Measurements from ENCODE around the gene NALCN.

NALCN gene

GRCh38 chr13:101262306-101262705 is 154.0 kb downstream of the NALCN start:
- ChIA-PET POLR2A (no interaction called here), CTCF (no interaction called here)
- DNase-seq (ENCODE audit: extremely low spot score), result no peak
- TF ChIP-seq SUZ12 (IDR thresholded peaks at IDR 0.05) (no peak), TARDBP (IDR thresholded peaks at IDR 0.05) (no peak), NFRKB (IDR thresholded peaks at IDR 0.05) (no peak), SP1 (IDR thresholded peaks at IDR 0.05) (no peak), ARNT (IDR thresholded peaks at IDR 0.05) (no peak), BHLHE40 (IDR thresholded peaks at IDR 0.05; ENCODE audit: borderline replicate concordance) (no peak), FOXM1 (IDR thresholded peaks at IDR 0.05; ENCODE audit: borderline replicate concordance) (no peak), ZNF384 (IDR thresholded peaks at IDR 0.05) (no peak), CTBP1 (IDR thresholded peaks at IDR 0.05; ENCODE audit: borderline replicate concordance) (no peak)

DNA sequence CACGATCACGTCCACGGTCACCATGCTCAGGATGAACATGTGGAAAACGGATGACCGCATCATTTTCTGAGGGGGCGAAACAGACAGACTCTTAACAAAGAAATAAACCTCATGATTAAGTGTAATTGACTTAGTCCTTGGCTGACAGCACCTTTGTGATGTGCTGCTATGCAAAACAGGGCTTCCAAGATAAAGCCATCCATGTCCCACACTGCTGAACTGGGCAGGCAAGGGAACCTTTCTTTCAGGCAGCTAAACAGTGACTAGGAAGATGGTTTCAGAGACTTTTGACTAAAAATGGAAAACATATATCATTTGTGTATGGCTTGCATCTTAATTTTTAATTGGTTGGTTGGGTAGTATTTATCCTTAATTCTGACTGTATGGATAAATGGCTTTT is 157.8 kb downstream of the NALCN start:
- ChIA-PET POLR2A (no interaction called here), CTCF (interaction anchor here (0.7 kb wide), 1 partner anchor 549 kb away, joined by 3 read pairs; no protein-coding TSS in a partner anchor)
- DNase-seq (ENCODE audit: extremely low spot score), result no peak
- TF ChIP-seq CTBP1 (IDR thresholded peaks at IDR 0.05; ENCODE audit: borderline replicate concordance), result no peak
- no peak for TF ChIP-seq LEF1 (IDR thresholded peaks at IDR 0.05; ENCODE audit: borderline replicate concordance)
- TF ChIP-seq BHLHE40 (IDR thresholded peaks at IDR 0.05; ENCODE audit: borderline replicate concordance), result no peak
- TF ChIP-seq ZNF384 (IDR thresholded peaks at IDR 0.05), result no peak
- no peak for TF ChIP-seq FOXA1 (IDR thresholded peaks at IDR 0.05)
- TF ChIP-seq L3MBTL2 (conservative IDR thresholded peaks at IDR 0.05), result no peak
- TF ChIP-seq NFRKB (IDR thresholded peaks at IDR 0.05), result no peak
- no peak for TF ChIP-seq TARDBP (IDR thresholded peaks at IDR 0.05)
- TF ChIP-seq ELF4 (IDR thresholded peaks at IDR 0.05), result no peak
- TF ChIP-seq FOXM1 (IDR thresholded peaks at IDR 0.05; ENCODE audit: borderline replicate concordance), result no peak
- TF ChIP-seq, protein P1, sequence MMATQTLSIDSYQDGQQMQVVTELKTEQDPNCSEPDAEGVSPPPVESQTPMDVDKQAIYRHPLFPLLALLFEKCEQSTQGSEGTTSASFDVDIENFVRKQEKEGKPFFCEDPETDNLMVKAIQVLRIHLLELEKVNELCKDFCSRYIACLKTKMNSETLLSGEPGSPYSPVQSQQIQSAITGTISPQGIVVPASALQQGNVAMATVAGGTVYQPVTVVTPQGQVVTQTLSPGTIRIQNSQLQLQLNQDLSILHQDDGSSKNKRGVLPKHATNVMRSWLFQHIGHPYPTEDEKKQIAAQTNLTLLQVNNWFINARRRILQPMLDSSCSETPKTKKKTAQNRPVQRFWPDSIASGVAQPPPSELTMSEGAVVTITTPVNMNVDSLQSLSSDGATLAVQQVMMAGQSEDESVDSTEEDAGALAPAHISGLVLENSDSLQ (IDR thresholded peaks at IDR 0.05), result no peak
- TF ChIP-seq SUZ12 (IDR thresholded peaks at IDR 0.05), result no peak
- TF ChIP-seq FOXK2 (IDR thresholded peaks at IDR 0.05), result no peak
- no peak for TF ChIP-seq HDGF (IDR thresholded peaks at IDR 0.05; ENCODE audit: borderline replicate concordance)

GRCh38 chr13:101258071-101258470 is 158.2 kb downstream of the NALCN start:
- ChIA-PET POLR2A (no interaction called here), CTCF (interaction anchor here (0.5 to 0.7 kb wide), 2 partner anchors 26 to 550 kb away, joined by 3 to 4 read pairs; no protein-coding TSS in a partner anchor)
- TF ChIP-seq NFRKB (IDR thresholded peaks at IDR 0.05) (no peak), ZNF384 (IDR thresholded peaks at IDR 0.05) (no peak), ARNT (IDR thresholded peaks at IDR 0.05) (no peak), ELF4 (IDR thresholded peaks at IDR 0.05) (no peak)
- DNase-seq (ENCODE audit: extremely low spot score), result no peak

GRCh38 chr13:101248739-101249514 is 167.4 kb downstream of the NALCN start:
- no peak for TF ChIP-seq ZNF384 (IDR thresholded peaks at IDR 0.05)
- TF ChIP-seq FOXK2 (IDR thresholded peaks at IDR 0.05), result no peak
- no peak for TF ChIP-seq ELF4 (IDR thresholded peaks at IDR 0.05)
- TF ChIP-seq FOXM1 (IDR thresholded peaks at IDR 0.05; ENCODE audit: borderline replicate concordance), result no peak
- TF ChIP-seq HDGF (IDR thresholded peaks at IDR 0.05; ENCODE audit: borderline replicate concordance), result no peak
- no peak for TF ChIP-seq NFRKB (IDR thresholded peaks at IDR 0.05)
- no peak for TF ChIP-seq CTBP1 (IDR thresholded peaks at IDR 0.05; ENCODE audit: borderline replicate concordance)
- TF ChIP-seq TARDBP (IDR thresholded peaks at IDR 0.05), result no peak
- TF ChIP-seq L3MBTL2 (conservative IDR thresholded peaks at IDR 0.05), result no peak
- TF ChIP-seq, protein P1 (IDR thresholded peaks at IDR 0.05), result no peak; the same call in 1 of the 2 replicates
- no peak for TF ChIP-seq LEF1 (IDR thresholded peaks at IDR 0.05; ENCODE audit: borderline replicate concordance)
- no peak for TF ChIP-seq SUZ12 (IDR thresholded peaks at IDR 0.05)
- no peak for TF ChIP-seq ARNT (IDR thresholded peaks at IDR 0.05)
- no peak for TF ChIP-seq SP1 (IDR thresholded peaks at IDR 0.05)
- no peak for DNase-seq (ENCODE audit: extremely low spot score)
- POLR2A ChIA-PET, result no interaction called here
- CTCF ChIA-PET, result no interaction called here

- ChIA-PET POLR2A (no interaction called here), CTCF (no interaction called here)
- no peak for DNase-seq (ENCODE audit: extremely low spot score)
- TF ChIP-seq L3MBTL2 (conservative IDR thresholded peaks at IDR 0.05) (no peak), LEF1 (IDR thresholded peaks at IDR 0.05; ENCODE audit: borderline replicate concordance) (no peak), SP1 (IDR thresholded peaks at IDR 0.05) (no peak), TARDBP (IDR thresholded peaks at IDR 0.05) (no peak), HDGF (IDR thresholded peaks at IDR 0.05; ENCODE audit: borderline replicate concordance) (no peak), FOXM1 (IDR thresholded peaks at IDR 0.05; ENCODE audit: borderline replicate concordance) (no peak), FOXK2 (IDR thresholded peaks at IDR 0.05) (no peak), FOXA1 (IDR thresholded peaks at IDR 0.05) (no peak)
Measured at GRCh38 chr13:101242720-101243119, 173.6 kb downstream of the NALCN start.

DNA sequence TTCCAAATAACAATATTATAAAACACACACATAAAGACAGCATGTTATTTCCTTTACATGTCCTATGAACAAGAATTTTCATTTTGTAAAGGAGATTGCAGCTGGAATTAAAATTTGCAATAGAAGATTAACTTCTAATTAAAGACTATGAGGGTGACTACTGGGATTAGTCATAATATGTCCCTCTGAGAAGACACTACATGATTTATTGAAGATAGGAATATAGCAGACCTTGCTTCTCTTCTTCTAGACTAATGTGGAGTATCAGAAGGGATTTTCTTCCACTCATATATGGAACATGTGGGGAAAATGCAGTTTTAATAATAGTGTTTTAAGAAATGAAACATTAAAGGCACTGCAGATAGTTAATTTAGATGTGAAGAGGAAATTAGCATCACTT is 177.8 kb downstream of the NALCN start:
- ChIA-PET CTCF (no interaction called here), POLR2A (no interaction called here)
- TF ChIP-seq CTBP1 (IDR thresholded peaks at IDR 0.05; ENCODE audit: borderline replicate concordance) (no peak), L3MBTL2 (conservative IDR thresholded peaks at IDR 0.05) (no peak), ELF4 (IDR thresholded peaks at IDR 0.05) (no peak), BHLHE40 (IDR thresholded peaks at IDR 0.05; ENCODE audit: borderline replicate concordance) (no peak), FOXM1 (IDR thresholded peaks at IDR 0.05; ENCODE audit: borderline replicate concordance) (no peak), HDGF (IDR thresholded peaks at IDR 0.05; ENCODE audit: borderline replicate concordance) (no peak), SP1 (IDR thresholded peaks at IDR 0.05) (no peak), TARDBP (IDR thresholded peaks at IDR 0.05) (no peak), SUZ12 (IDR thresholded peaks at IDR 0.05) (no peak), LEF1 (IDR thresholded peaks at IDR 0.05; ENCODE audit: borderline replicate concordance) (no peak), ZNF384 (IDR thresholded peaks at IDR 0.05) (no peak), FOXA1 (IDR thresholded peaks at IDR 0.05) (no peak), FOXK2 (IDR thresholded peaks at IDR 0.05) (no peak)
- TF ChIP-seq, protein P1 (IDR thresholded peaks at IDR 0.05), result no peak
- DNase-seq (ENCODE audit: extremely low spot score), result no peak

Measured in HEK293T (cell line).